Sigmoid colon (tissue), 4 donors: ENCODE measurements around the gene IMPA2.

Experiments used
- EP300 ChIP-seq, 4 donors: sonication (generic); formaldehyde crosslinking; IDR thresholded peaks; one replicate each; pipeline ENCODE4 v1.6.1; 2017; ENCODE audit warnings: antibody characterized with exemption in 4 of 4
- POLR2A ChIP-seq, 2 donors: fragments of 450-650 bp; IDR thresholded peaks; one replicate each; pipeline ENCODE4 v1.6.1; 2016; ENCODE audit warnings: antibody characterized with exemption in 2 of 2, mild to moderate bottlenecking in 2 of 2, moderate library complexity in 2 of 2
- POLR2AphosphoS5 ChIP-seq, 4 donors: sonication (generic); formaldehyde crosslinking; IDR thresholded peaks; one replicate each; pipeline ENCODE4 v1.6.1; 2017; ENCODE audit warnings: antibody characterized with exemption in 4 of 4
- TF ChIP-seq, protein P1 (sequence below), 4 experiments: fragments of 450-650 bp in 3 of 4; fragments of 200-600 bp in 1 of 4; IDR thresholded peaks; one replicate each; pipeline ENCODE4 v1.5.1; 2016 to 2019; ENCODE audit warnings: antibody characterized with exemption in 4 of 4, mild to moderate bottlenecking in 3 of 4, moderate library complexity in 2 of 4

DNA sequence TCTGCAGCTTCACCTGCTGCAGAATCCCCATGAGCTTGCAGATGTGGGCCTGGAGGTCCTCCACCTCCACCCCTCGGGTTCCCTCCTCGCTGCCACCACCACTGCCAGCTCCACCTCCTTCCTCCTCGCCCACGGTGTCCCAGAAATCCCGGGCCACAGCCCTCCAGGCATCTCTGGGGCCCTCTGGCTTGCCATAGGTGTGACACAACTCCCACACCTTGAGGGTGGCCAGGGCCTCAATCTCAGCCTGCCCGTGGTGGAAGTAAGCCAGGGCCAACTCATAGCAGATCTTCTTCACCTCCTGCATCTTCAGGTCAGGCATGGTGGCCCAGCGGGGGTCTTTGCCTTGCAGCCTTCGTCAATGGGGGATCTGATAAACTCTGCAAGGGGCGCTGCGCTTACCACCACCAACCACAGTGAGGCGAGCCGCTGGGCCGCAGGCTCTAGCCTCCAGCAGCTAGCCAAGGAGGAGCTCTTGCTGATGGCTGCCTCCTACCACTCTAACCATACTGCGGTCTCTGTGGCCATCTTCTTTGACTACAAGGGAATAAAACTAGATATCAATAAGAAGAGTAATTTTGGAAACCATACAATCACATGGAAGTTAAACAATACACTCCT lies 76.2 kb downstream of the IMPA2 start:
- TF ChIP-seq, protein P1, sequence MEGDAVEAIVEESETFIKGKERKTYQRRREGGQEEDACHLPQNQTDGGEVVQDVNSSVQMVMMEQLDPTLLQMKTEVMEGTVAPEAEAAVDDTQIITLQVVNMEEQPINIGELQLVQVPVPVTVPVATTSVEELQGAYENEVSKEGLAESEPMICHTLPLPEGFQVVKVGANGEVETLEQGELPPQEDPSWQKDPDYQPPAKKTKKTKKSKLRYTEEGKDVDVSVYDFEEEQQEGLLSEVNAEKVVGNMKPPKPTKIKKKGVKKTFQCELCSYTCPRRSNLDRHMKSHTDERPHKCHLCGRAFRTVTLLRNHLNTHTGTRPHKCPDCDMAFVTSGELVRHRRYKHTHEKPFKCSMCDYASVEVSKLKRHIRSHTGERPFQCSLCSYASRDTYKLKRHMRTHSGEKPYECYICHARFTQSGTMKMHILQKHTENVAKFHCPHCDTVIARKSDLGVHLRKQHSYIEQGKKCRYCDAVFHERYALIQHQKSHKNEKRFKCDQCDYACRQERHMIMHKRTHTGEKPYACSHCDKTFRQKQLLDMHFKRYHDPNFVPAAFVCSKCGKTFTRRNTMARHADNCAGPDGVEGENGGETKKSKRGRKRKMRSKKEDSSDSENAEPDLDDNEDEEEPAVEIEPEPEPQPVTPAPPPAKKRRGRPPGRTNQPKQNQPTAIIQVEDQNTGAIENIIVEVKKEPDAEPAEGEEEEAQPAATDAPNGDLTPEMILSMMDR (IDR thresholded peaks at IDR 0.05) = no peak
- TF ChIP-seq POLR2AphosphoS5 (IDR thresholded peaks at IDR 0.05) = no peak
- no peak for TF ChIP-seq POLR2A (IDR thresholded peaks at IDR 0.05)
- TF ChIP-seq EP300 (IDR thresholded peaks at IDR 0.05) = no peak
